AG09309 (cell line): ENCODE data around the gene ZNF273.
A peak's percentile ranks its signal among the peaks of the same experiment; 100 is the strongest.
"Not testable (repeated sequence)": the region's sequence is repeated elsewhere in the genome, so short reads cannot be mapped to it uniquely, and the experiment has no call there.

Source experiments
- DNase-seq: peaks from one replicate; pipeline ENCODE4 v3.0.0-alpha.2; 2010; ENCODE audit warnings: low read depth
- H3K4me3 ChIP-seq: 2 replicates; pipeline ENCODE4 v1.5.1; 2011; ENCODE audit warnings: mild to moderate bottlenecking, low read depth, low read length, moderate library complexity; ENCODE audit not compliant: control insufficient read depth
- CTCF ChIP-seq: IDR thresholded peaks from 2 replicates; pipeline ENCODE4 v1.5.1; 2011; ENCODE audit warnings: mild to moderate bottlenecking, low read depth, low read length, inconsistent platforms; ENCODE audit not compliant: insufficient read depth, control insufficient read depth; ENCODE audit errors: missing control alignments

Gene ZNF273

GRCh38 chr7:64902806-64903721, at the start of gene ZNF273:
Gene ZNF273, plus strand, starts transcription at chr7:64903273. Its CDS starts 45 bp downstream, at chr7:64903318.
- TF ChIP-seq CTCF, result no peak
- peak within 1 kb of the TSS; percentile 73 for H3K4me3 ChIP-seq
- peak; percentile 57 for DNase-seq

- TF ChIP-seq CTCF, result no peak
- DNase-seq, result no peak
- no peak overlapping the region for H3K4me3 ChIP-seq
Observed at GRCh38 chr7:64853679-64854078, 49.4 kb upstream of the ZNF273 start.

GRCh38 chr7:64854969-64855368, 48.1 kb upstream of the ZNF273 start:
- DNase-seq, result no peak
- H3K4me3 ChIP-seq, result no peak overlapping the region
- TF ChIP-seq CTCF, result no peak

- TF ChIP-seq CTCF, result no peak
- H3K4me3 ChIP-seq, result no peak overlapping the region
Observed at GRCh38 chr7:64863021-64863420, 40.1 kb upstream of the ZNF273 start.

GRCh38 chr7:64863530-64863929, 39.5 kb upstream of the ZNF273 start:
- not testable (repeated sequence) for DNase-seq, H3K4me3 ChIP-seq

More at GRCh38 chr7:64863021-64863420, 40.1 kb upstream of the ZNF273 start:
- no peak for DNase-seq

- no peak for TF ChIP-seq CTCF
- no peak overlapping the region for H3K4me3 ChIP-seq
- DNase-seq, result no peak
Observed at GRCh38 chr7:64863969-64864368, 39.1 kb upstream of the ZNF273 start.

GRCh38 chr7:64867863-64868440, 35.1 kb upstream of the ZNF273 start:
- no peak for TF ChIP-seq CTCF
- H3K4me3 ChIP-seq, result no peak overlapping the region
- no peak for DNase-seq
